GM23338 (cell line): ENCODE measurements around the gene VPS13A. TPM values are rescaled to one million over a fixed set of nuclear protein-coding genes. Genes with fewer than 3 reads are reported as not detected.

Experiments used
- ATAC-seq: fragments of 200-7000 bp; cut with Tn5 transposase; 3 replicates; pipeline ENCODE4 v1.9.1; 2020
- DNase-seq: peaks from one replicate; pipeline ENCODE4 v3.0.0-alpha.2; 2015; ENCODE audit warnings: low spot score
- H2AFZ ChIP-seq: fragments of 200-600 bp; sonication (generic); 2 replicates; pipeline ENCODE4 v1.8.0; 2016; ENCODE audit warnings: antibody characterized with exemption, mild to moderate bottlenecking, moderate library complexity
- H3F3A ChIP-seq: fragments of 200-600 bp; sonication (generic); replicated peaks from 2 replicates; pipeline ENCODE4 v1.8.0; 2017; ENCODE audit warnings: antibody characterized with exemption, mixed run types, low read depth
- H3K27ac ChIP-seq: fragments of 200-600 bp; sonication (generic); 2 replicates; pipeline ENCODE4 v1.6.1; 2016; ENCODE audit warnings: low read depth
- H3K27me3 ChIP-seq: fragments of 200-600 bp; sonication (generic); 2 replicates; pipeline ENCODE4 v1.8.0; 2016; ENCODE audit warnings: mild to moderate bottlenecking, mixed run types, moderate library complexity; ENCODE audit not compliant: insufficient read depth
- H3K36me3 ChIP-seq: fragments of 200-600 bp; sonication (generic); 2 replicates; pipeline ENCODE4 v1.8.0; 2016; ENCODE audit warnings: mild to moderate bottlenecking; ENCODE audit not compliant: insufficient read depth
- H3K4me1 ChIP-seq: fragments of 200-600 bp; sonication (generic); 2 replicates; pipeline ENCODE4 v1.8.0; 2016; ENCODE audit warnings: mild to moderate bottlenecking, moderate library complexity; ENCODE audit not compliant: insufficient read depth
- H3K4me2 ChIP-seq: fragments of 200-600 bp; sonication (generic); 2 replicates; pipeline ENCODE4 v1.7.1; 2017; ENCODE audit warnings: mixed run types
- H3K4me3 ChIP-seq: fragments of 200-600 bp; sonication (generic); 2 replicates; pipeline ENCODE4 v1.6.1; 2016; ENCODE audit warnings: mixed run types
- H3K79me2 ChIP-seq: fragments of 200-600 bp; sonication (generic); replicated peaks from 2 replicates; pipeline ENCODE4 v1.8.0; 2017; ENCODE audit warnings: mild to moderate bottlenecking; ENCODE audit not compliant: insufficient read depth
- H3K9me2 ChIP-seq: fragments of 200-600 bp; sonication (generic); 2 replicates; pipeline ENCODE4 v1.8.0; 2017; ENCODE audit not compliant: insufficient read depth
- H4K20me1 ChIP-seq: fragments of 200-600 bp; sonication (generic); replicated peaks from 2 replicates; pipeline ENCODE4 v1.8.0; 2017; ENCODE audit warnings: mild to moderate bottlenecking; ENCODE audit not compliant: insufficient read depth
- H3K27ac Mint-ChIP-seq: 2 replicates; pipeline ENCODE4 v1.8.0; 2020; ENCODE audit warnings: inconsistent platforms, mild to moderate bottlenecking, moderate library complexity, mixed read lengths
- H3K27me3 Mint-ChIP-seq: 3 replicates; pipeline ENCODE4 v1.8.0; 2022; ENCODE audit warnings: low read depth, mild to moderate bottlenecking, moderate library complexity, mixed read lengths, inconsistent platforms; ENCODE audit not compliant: insufficient read depth, poor library complexity
- H3K36me3 Mint-ChIP-seq: 3 replicates; pipeline ENCODE4 v1.8.0; 2021; ENCODE audit warnings: low read depth, mild to moderate bottlenecking, inconsistent platforms, moderate library complexity, mixed read lengths
- H3K4me1 Mint-ChIP-seq: 3 replicates; pipeline ENCODE4 v1.8.0; 2020; ENCODE audit warnings: mild to moderate bottlenecking, inconsistent platforms, mixed read lengths
- H3K4me3 Mint-ChIP-seq: 3 replicates; pipeline ENCODE4 v1.8.0; 2021; ENCODE audit warnings: moderate library complexity, mild to moderate bottlenecking, inconsistent platforms, mixed read lengths
- H3K9me3 Mint-ChIP-seq: 3 replicates; pipeline ENCODE4 v1.8.0; 2020; ENCODE audit warnings: moderate library complexity, mild to moderate bottlenecking, inconsistent platforms, mixed read lengths
- CREB1 ChIP-seq: fragments of 250-450 bp; sonication (Bioruptor Pico); IDR thresholded peaks from 2 replicates; pipeline ENCODE4 v1.5.0; 2020; ENCODE audit warnings: low read depth, mild to moderate bottlenecking, moderate library complexity
- EZH2 ChIP-seq: fragments of 200-600 bp; sonication (generic); IDR thresholded peaks from one replicate; pipeline ENCODE4 v1.8.0; 2017; ENCODE audit warnings: antibody characterized with exemption, mild to moderate bottlenecking, low read depth; ENCODE audit not compliant: unreplicated experiment
- EZH2phosphoT487 ChIP-seq: fragments of 200-600 bp; sonication (generic); IDR thresholded peaks from one replicate; pipeline ENCODE4 v1.8.1; 2018; ENCODE audit warnings: antibody characterized with exemption; ENCODE audit not compliant: unreplicated experiment
- JUNB ChIP-seq: IDR thresholded peaks from one replicate; pipeline ENCODE4 v1.6.1; 2016; ENCODE audit warnings: antibody characterized with exemption; ENCODE audit not compliant: unreplicated experiment
- NANOG ChIP-seq: IDR thresholded peaks from 2 replicates; pipeline ENCODE4 v1.6.1; 2016; ENCODE audit warnings: antibody characterized with exemption, borderline replicate concordance
- POLR2AphosphoS5 ChIP-seq: IDR thresholded peaks from 2 replicates; pipeline ENCODE4 v1.6.1; 2016; ENCODE audit warnings: antibody characterized with exemption, low read depth
- STAT1 ChIP-seq: IDR thresholded peaks from one replicate; pipeline ENCODE4 v1.6.1; 2016; ENCODE audit warnings: antibody characterized with exemption; ENCODE audit not compliant: unreplicated experiment
- ZNF114 ChIP-seq: fragments of 250-450 bp; sonication (Bioruptor Pico); IDR thresholded peaks from 2 replicates; pipeline ENCODE4 v1.5.0; 2020; ENCODE audit warnings: mild to moderate bottlenecking, moderate library complexity
- ZNF331 ChIP-seq: fragments of 250-450 bp; sonication (Bioruptor Pico); IDR thresholded peaks from 2 replicates; pipeline ENCODE4 v1.5.0; 2020; ENCODE audit warnings: low read depth, mild to moderate bottlenecking, moderate library complexity
- polyA plus RNA-seq: library from polyadenylated mRNA; unstranded; fragments of >200 nt; fragmentation: Nextera tagmentation; extraction: Ambion mirVana; gene quantifications from 2 replicates; pipeline ENCODE4 v1.2.1, GENCODE V29; 2016
- total RNA-seq: library from RNA; depleted of rRNA; stranded (reverse); fragments of >200 nt; shearing (Covaris generic); gene quantifications from 2 replicates; pipeline ENCODE4 v1.2.3, GENCODE V29; 2014
- TF ChIP-seq, protein P1 (sequence below): IDR thresholded peaks from one replicate; pipeline ENCODE4 v1.6.1; 2018; ENCODE audit warnings: antibody characterized with exemption; ENCODE audit not compliant: unreplicated experiment
- TF ChIP-seq, protein P2 (sequence below), 2 experiments: fragments of 200-600 bp in 1 of 2; sonication (generic) in 1 of 2; conservative IDR thresholded peaks; 2 replicates each; pipeline versions ENCODE4 v1.5.1 to v1.6.1; 2016 to 2017; ENCODE audit warnings: antibody characterized with exemption in 2 of 2, low read depth in 2 of 2, mild to moderate bottlenecking in 2 of 2, moderate library complexity in 1 of 2
- TF ChIP-seq, protein P3 (sequence below): fragments of 250-450 bp; sonication (Bioruptor Pico); IDR thresholded peaks from 2 replicates; pipeline ENCODE4 v1.5.0; 2020; ENCODE audit warnings: mild to moderate bottlenecking, moderate library complexity

Gene VPS13A
- total and polyA plus RNA-seq, 2 experiments from 2014 or later = 45.9 to 68.1 TPM

DNA sequence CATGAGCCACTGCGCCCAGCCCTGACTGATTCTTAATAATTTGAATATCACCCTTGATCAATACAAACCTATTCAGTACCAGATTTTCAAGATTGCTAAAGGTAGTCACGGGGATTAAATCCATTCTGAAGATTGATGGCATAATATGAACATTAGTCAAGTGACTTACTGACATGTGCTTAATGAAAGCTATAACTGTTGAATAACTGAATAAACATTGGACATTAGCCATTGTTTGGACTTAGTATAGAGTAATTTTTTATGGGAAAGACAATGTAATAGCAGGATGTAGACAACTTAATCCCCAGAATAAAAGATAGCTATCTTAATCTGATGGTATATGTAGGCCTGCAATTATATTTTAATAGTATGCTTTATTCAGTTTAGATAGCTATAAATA is 35.0 kb upstream of the VPS13A start:
- Histone ChIP-seq H3K4me3 (no peak overlapping the region), H3K36me3 (no peaks in the 10 kb centered on the region), H3K9me2 (no peaks in the 10 kb centered on the region), H4K20me1 (no peaks in the 10 kb centered on the region), H3K27me3 (no peaks in the 10 kb centered on the region), H3K79me2 (no peaks in the 10 kb centered on the region), H3K27ac (no peak overlapping the region), H2AFZ (no peak overlapping the region), H3K4me2 (no peak overlapping the region), H3F3A (no peaks in the 10 kb centered on the region), H3K4me1 (peaks cover 19% of the 10 kb centered on the region)
- Mint-ChIP-seq H3K27ac (no peak overlapping the region), H3K4me3 (no peak overlapping the region), H3K9me3 (peaks cover 13% of the 10 kb centered on the region), H3K27me3 (no peaks in the 10 kb centered on the region), H3K36me3 (peaks cover under 1% of the 10 kb centered on the region; the same call in 1 of the 3 replicates), H3K4me1 (peaks cover 9% of the 10 kb centered on the region)
- no peak for ATAC-seq
- no peak for DNase-seq
- TF ChIP-seq EZH2 = no peak
- TF ChIP-seq NANOG = no peak

DNA sequence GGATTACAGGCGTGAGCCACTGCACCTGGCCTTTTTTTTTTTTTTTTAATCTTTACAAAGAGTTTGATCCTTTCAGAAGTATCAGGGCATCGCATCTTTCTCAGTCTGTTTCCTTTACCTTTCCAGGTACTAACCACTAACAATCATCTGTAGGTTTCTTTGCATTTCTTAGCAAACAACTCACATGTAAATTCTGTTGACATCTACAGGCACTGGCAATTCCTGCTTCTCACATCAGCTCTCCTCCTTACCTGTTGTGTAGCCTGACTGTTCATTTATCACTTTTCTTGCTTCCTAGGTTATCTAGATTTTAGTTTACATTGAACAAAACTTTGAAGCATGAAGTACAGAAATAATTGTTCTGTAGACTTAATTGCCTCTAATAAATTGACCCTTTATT is 27.5 kb upstream of the VPS13A start:
- peak overlapping the region; percentile 46 for H3K4me2 ChIP-seq
- H3K36me3 Mint-ChIP-seq = no peaks in the 10 kb centered on the region; the same call in 1 of the 3 replicates
- peaks cover 18% of the 10 kb centered on the region for H3K4me1 ChIP-seq
- no peak overlapping the region for H3K27ac ChIP-seq
- H3K27me3 Mint-ChIP-seq = peaks cover 6% of the 10 kb centered on the region
- peak; percentile 41 for DNase-seq
- H3K9me2 ChIP-seq = 0 out of 2 replicates have a peak, but pooled peaks cover 4% of the 10 kb centered on the region
- H3K27me3 ChIP-seq = peaks cover 2% of the 10 kb centered on the region; the same call in 1 of the 2 replicates
- H4K20me1 ChIP-seq = no peaks in the 10 kb centered on the region
- no peaks in the 10 kb centered on the region for H3K9me3 Mint-ChIP-seq
- H3K4me1 Mint-ChIP-seq = peaks cover 10% of the 10 kb centered on the region
- peak; percentile 77 for ATAC-seq
- H3K36me3 ChIP-seq = no peaks in the 10 kb centered on the region
- no peaks in the 10 kb centered on the region for H3F3A ChIP-seq
- no peak overlapping the region for H3K27ac Mint-ChIP-seq
- no peaks in the 10 kb centered on the region for H3K79me2 ChIP-seq
- H2AFZ ChIP-seq = no peak overlapping the region
- H3K4me3 ChIP-seq = no peak overlapping the region
- no peak overlapping the region for H3K4me3 Mint-ChIP-seq
- TF ChIP-seq, protein P1, sequence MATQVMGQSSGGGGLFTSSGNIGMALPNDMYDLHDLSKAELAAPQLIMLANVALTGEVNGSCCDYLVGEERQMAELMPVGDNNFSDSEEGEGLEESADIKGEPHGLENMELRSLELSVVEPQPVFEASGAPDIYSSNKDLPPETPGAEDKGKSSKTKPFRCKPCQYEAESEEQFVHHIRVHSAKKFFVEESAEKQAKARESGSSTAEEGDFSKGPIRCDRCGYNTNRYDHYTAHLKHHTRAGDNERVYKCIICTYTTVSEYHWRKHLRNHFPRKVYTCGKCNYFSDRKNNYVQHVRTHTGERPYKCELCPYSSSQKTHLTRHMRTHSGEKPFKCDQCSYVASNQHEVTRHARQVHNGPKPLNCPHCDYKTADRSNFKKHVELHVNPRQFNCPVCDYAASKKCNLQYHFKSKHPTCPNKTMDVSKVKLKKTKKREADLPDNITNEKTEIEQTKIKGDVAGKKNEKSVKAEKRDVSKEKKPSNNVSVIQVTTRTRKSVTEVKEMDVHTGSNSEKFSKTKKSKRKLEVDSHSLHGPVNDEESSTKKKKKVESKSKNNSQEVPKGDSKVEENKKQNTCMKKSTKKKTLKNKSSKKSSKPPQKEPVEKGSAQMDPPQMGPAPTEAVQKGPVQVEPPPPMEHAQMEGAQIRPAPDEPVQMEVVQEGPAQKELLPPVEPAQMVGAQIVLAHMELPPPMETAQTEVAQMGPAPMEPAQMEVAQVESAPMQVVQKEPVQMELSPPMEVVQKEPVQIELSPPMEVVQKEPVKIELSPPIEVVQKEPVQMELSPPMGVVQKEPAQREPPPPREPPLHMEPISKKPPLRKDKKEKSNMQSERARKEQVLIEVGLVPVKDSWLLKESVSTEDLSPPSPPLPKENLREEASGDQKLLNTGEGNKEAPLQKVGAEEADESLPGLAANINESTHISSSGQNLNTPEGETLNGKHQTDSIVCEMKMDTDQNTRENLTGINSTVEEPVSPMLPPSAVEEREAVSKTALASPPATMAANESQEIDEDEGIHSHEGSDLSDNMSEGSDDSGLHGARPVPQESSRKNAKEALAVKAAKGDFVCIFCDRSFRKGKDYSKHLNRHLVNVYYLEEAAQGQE = no peak
- TF ChIP-seq ZNF114 (CRISPR knock-in tag) (no peak), EZH2 (no peak), POLR2AphosphoS5 (no peak), CREB1 (CRISPR knock-in tag) (no peak), ZNF331 (CRISPR knock-in tag) (no peak), JUNB (no peak), STAT1 (no peak), EZH2phosphoT487 (no peak)
- TF ChIP-seq, protein P2, sequence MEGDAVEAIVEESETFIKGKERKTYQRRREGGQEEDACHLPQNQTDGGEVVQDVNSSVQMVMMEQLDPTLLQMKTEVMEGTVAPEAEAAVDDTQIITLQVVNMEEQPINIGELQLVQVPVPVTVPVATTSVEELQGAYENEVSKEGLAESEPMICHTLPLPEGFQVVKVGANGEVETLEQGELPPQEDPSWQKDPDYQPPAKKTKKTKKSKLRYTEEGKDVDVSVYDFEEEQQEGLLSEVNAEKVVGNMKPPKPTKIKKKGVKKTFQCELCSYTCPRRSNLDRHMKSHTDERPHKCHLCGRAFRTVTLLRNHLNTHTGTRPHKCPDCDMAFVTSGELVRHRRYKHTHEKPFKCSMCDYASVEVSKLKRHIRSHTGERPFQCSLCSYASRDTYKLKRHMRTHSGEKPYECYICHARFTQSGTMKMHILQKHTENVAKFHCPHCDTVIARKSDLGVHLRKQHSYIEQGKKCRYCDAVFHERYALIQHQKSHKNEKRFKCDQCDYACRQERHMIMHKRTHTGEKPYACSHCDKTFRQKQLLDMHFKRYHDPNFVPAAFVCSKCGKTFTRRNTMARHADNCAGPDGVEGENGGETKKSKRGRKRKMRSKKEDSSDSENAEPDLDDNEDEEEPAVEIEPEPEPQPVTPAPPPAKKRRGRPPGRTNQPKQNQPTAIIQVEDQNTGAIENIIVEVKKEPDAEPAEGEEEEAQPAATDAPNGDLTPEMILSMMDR (conservative IDR thresholded peaks at IDR 0.05; ENCODE audit: low read depth in 2 of 2) = no peak
- TF ChIP-seq, protein P3, sequence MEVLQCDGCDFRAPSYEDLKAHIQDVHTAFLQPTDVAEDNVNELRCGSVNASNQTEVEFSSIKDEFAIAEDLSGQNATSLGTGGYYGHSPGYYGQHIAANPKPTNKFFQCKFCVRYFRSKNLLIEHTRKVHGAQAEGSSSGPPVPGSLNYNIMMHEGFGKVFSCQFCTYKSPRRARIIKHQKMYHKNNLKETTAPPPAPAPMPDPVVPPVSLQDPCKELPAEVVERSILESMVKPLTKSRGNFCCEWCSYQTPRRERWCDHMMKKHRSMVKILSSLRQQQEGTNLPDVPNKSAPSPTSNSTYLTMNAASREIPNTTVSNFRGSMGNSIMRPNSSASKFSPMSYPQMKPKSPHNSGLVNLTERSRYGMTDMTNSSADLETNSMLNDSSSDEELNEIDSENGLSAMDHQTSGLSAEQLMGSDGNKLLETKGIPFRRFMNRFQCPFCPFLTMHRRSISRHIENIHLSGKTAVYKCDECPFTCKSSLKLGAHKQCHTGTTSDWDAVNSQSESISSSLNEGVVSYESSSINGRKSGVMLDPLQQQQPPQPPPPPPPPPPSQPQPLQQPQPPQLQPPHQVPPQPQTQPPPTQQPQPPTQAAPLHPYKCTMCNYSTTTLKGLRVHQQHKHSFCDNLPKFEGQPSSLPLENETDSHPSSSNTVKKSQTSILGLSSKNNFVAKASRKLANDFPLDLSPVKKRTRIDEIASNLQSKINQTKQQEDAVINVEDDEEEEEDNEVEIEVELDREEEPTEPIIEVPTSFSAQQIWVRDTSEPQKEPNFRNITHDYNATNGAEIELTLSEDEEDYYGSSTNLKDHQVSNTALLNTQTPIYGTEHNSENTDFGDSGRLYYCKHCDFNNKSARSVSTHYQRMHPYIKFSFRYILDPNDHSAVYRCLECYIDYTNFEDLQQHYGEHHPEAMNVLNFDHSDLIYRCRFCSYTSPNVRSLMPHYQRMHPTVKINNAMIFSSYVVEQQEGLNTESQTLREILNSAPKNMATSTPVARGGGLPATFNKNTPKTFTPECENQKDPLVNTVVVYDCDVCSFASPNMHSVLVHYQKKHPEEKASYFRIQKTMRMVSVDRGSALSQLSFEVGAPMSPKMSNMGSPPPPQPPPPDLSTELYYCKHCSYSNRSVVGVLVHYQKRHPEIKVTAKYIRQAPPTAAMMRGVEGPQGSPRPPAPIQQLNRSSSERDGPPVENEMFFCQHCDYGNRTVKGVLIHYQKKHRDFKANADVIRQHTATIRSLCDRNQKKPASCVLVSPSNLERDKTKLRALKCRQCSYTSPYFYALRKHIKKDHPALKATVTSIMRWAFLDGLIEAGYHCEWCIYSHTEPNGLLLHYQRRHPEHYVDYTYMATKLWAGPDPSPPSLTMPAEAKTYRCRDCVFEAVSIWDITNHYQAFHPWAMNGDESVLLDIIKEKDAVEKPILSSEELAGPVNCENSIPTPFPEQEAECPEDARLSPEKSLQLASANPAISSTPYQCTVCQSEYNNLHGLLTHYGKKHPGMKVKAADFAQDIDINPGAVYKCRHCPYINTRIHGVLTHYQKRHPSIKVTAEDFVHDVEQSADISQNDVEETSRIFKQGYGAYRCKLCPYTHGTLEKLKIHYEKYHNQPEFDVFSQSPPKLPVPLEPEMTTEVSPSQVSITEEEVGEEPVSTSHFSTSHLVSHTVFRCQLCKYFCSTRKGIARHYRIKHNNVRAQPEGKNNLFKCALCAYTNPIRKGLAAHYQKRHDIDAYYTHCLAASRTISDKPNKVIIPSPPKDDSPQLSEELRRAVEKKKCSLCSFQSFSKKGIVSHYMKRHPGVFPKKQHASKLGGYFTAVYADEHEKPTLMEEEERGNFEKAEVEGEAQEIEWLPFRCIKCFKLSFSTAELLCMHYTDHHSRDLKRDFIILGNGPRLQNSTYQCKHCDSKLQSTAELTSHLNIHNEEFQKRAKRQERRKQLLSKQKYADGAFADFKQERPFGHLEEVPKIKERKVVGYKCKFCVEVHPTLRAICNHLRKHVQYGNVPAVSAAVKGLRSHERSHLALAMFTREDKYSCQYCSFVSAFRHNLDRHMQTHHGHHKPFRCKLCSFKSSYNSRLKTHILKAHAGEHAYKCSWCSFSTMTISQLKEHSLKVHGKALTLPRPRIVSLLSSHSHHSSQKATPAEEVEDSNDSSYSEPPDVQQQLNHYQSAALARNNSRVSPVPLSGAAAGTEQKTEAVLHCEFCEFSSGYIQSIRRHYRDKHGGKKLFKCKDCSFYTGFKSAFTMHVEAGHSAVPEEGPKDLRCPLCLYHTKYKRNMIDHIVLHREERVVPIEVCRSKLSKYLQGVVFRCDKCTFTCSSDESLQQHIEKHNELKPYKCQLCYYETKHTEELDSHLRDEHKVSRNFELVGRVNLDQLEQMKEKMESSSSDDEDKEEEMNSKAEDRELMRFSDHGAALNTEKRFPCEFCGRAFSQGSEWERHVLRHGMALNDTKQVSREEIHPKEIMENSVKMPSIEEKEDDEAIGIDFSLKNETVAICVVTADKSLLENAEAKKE (CRISPR knock-in tag) = no peak
